Putamen (tissue), 1 donor: ENCODE data around the gene CALHM2.
A peak's percentile ranks its signal among the peaks of the same experiment; 100 is the strongest.

Source experiments
- DNase-seq: peaks from one replicate; pipeline ENCODE4 v3.0.0-alpha.2; 2016; ENCODE audit warnings: low spot score

The CALHM2 gene

GRCh38 chr10:103416436-103417147 lies 35.6 kb downstream of the CALHM2 start:
- DNase-seq, result peak; percentile 36

GRCh38 chr10:103415581-103415980 lies 36.6 kb downstream of the CALHM2 start:
- no peak for DNase-seq

GRCh38 chr10:103413564-103413963 lies 38.6 kb downstream of the CALHM2 start:
- DNase-seq, result no peak

GRCh38 chr10:103397191-103397825 lies 54.9 kb downstream of the CALHM2 start:
- DNase-seq, result no peak

GRCh38 chr10:103396789-103397087 lies 55.4 kb downstream of the CALHM2 start:
- DNase-seq, result no peak
